AG08396 (cell line): ENCODE measurements around the gene BACH1.
A peak's percentile ranks its signal among the peaks of the same experiment; 100 is the strongest.
"Not testable (repeated sequence)": the region's sequence is repeated elsewhere in the genome, so short reads cannot be mapped to it uniquely, and the experiment has no call there.

Source experiments
- DNase-seq: peaks from one replicate; pipeline ENCODE4 v3.0.0; 2012; ENCODE audit warnings: low spot score, mixed read lengths

BACH1 gene

DNA sequence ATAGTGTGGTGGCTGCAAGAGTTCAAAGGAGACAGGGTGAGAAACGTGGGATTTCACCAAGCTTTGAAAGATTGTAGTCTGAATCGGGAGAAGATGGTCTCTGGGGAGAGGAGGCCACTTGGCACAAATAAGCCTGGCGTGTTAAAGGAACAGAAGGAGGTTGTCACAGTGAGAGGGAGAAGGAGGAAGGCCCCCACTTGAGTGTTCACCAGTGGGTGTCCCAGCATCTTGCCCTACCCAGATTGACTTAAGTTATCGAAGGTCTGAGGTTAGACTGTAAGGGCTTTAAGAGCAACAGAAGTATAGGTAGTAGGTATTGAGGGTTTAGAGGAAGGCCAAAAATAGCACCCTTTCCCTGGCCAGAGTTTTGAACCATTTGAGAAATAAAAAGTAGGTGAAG is 48.0 kb downstream of the BACH1 start:
- DNase-seq, result no peak

DNA sequence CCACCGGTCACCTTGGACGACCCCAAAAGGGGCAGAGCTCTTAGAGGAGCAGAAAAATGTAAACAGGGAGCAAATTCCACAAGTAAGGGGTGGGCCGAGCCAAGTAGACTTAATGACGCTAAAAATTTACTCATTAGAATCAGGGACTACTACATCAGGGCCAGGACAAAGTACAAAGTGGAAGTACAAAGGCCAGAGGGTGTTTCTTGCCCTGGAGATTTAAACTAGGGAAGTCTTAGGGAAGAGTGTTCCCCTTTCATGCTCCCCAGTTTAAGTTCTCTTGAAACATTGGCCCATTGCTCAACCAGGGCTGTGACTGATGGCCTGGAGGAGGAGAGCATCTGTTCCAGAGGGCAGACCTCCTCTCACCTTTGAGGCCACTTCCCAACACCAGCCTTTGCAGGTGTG is 48.6 kb downstream of the BACH1 start:
- DNase-seq, result peak; percentile 18

DNA sequence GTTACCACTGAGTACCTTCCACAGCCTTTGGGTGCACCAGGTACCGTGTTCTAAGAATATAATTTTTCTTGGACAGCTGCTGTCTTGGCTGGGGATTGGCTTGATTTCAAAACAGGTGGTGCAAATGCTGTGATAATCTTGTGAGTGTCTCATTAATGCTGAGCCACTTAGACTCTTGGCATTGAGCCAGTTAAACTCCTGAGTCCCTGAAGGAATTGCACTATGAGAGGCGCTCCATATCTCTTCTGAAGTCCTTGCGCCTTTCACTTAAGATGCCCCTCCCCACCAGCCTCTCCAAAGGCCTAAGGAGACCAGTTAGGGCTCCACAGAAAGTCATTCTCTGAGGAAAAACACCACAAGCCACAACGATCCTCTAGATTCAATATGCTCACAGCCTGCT is 51.0 kb downstream of the BACH1 start:
- DNase-seq, result no peak

DNA sequence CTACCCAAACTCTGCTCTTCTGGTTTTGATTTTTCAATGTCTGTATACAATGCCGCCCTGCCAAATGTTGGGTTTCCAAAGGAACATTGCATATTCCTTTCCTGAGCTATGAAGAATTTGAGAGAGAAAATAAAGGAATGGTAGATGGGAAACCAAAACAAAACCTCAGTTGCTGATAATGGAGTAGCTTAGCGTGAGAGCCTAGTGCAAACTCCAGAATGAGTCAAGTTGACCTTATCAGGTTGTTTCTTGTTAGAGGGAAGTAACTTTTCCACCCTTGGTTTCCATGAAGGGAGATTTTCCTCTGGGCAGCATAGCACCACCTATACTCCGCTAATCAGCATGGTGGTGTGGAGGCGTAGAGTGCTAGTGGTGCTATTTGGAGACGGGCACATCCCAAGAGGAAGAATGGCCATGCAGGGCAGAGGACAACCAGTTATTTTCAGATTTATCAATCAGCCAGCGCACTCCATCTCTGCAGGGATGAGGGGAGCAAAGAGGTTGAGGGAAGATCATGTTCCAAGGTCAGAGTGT is 51.6 kb downstream of the BACH1 start:
- DNase-seq, result no peak

DNA sequence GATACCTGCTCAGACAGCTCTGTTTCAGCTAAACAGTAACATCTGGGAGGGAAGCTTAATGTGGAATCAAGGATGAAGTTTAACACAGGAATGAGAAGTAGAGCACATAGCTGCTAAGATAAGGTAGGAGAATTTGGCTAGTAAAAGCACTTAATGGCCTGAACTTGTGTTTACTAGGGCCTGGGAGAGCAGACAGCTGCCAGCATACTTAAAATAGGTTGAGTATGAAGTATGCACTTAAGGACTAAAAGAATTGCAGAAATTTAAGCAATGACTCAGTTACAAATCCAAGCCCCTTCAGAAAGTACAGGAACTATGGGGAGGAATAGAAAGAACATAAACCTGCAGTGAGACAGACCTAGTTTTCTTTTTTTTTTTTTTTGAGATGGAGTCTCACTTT is 53.0 kb downstream of the BACH1 start:
- DNase-seq, result peak; percentile 39

DNA sequence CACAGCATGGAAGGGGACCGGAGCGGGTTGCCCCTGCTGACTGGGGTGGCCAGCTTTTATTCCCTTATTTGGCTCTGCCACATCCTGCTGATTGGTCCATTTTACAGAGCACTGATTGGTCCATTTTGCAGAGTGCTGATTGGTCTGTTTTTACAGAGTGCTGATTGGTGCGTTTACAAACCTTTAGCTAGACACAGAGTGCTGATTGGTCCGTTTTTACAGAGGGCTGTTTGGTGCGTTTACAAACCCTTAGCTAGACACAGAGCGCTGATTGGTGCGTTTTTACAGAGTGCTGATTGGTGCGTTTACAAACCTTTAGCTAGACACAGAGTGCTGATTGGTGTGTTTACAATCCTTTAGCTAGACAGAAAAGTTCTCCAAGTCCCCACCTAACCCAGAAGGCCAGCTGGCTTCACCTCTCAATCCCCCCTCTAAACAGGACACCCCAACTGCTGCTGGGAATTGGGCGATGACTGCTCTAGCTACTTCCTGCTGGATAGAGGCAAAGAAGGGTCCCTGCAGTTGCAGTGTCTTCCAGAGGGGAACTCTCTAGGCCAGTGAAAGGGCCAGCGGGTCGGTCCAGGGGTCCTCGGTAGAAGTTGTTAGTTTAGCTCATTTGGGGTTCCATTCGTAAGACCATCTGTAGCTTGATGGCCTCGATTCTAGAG is 56.5 kb downstream of the BACH1 start:
- DNase-seq, result not testable (repeated sequence)

DNA sequence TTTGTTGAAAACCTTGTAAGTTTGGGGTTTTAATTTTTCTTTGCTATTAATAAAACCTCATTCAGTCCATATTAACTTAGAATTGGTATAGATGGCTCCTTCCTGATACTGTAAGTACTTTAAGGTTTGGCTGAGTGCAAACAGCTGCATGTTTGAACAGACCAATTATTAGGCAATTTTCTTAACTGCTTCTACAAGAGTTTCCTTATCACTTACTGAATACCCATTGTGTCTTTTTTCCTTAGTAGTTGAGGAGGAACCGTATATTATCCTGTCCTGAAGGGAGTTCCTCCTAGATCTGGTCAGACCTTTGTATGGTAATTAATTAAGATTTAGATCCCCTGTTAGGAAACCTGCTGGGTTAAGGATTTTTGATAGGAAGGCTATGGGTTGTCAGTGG is 57.6 kb downstream of the BACH1 start:
- not testable (repeated sequence) for DNase-seq

DNA sequence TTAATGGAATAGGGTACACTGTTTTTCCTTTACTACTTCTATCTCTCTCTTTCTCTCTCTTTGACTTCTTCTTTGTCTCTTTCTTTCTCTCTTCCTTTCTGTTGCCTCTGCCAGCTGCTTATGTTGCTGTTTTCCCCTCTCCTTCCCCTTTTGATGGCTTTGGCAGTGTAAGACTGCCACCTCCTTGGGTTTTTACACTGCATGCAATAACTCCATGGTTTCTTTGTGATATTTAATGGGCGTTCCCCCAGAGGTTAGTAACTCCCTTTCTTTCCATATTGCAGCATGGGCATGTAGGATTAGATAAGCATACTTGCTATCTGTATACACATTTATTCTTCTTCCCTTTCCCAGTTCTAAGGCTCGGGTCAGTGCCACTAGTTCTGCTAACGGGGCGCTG is 58.1 kb downstream of the BACH1 start:
- not testable (repeated sequence) for DNase-seq

DNA sequence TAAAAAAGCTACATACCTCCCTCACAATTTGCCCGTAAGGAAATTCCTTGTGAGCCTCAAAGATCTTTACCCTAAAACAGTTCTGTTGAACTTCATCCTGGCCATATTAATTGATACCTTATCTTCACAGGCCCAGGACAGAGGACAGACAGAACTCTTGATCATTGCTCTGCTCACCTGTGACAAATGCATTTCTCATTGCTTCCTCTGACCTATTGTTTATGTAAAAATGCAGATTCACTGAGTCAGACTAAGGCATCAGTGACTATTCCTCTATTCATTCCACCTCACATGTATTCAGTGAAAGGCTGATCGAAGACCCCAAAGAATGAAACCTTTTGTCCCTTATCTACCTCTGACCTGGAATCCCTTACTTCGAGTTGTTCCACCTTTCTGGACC is 61.0 kb downstream of the BACH1 start:
- DNase-seq, result no peak

DNA sequence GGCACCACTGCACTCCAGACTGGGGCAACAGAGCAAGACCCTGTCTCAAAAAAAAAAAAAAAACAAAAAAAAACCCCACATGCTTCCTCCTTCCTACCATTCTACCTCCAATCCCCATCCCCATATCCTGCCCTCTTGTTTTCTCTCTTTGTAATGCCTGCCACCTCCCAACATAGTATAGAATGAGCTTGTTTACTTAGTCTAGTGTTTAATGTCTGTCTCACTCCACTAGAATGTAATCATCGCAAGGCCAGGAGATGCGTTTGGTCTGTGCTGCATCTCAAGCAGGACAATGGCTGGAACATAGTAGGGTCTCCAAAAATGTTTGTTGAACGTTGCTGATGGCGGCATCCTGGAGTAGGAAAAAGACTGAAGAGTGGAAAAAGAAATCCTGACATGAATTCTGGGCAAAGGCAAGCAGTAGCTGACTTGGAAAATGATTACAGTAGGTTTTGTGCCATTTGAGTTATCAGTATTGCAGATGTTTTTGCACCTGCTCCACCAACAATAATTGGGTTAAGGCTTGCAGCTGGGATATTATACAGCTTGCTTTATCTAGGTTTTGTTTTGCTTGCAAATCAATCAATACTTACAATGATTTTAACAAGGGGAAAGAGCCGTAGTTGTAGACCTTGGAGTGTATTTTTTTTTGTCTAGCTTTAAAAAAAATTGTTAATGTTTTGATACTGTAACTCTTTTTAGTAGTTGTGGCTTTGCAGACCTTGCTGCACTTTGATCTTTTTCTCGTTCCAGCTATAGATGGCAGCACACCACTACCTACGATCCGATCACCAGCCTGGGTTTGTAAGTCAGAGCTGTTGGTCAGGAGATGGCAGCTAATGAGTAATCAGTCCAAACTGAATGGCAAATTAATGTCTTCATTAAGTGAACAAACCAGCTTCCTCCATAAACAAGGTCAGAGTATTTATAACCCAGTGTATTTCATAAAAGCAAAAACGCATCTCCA is 62.4 kb downstream of the BACH1 start:
- no peak for DNase-seq

DNA sequence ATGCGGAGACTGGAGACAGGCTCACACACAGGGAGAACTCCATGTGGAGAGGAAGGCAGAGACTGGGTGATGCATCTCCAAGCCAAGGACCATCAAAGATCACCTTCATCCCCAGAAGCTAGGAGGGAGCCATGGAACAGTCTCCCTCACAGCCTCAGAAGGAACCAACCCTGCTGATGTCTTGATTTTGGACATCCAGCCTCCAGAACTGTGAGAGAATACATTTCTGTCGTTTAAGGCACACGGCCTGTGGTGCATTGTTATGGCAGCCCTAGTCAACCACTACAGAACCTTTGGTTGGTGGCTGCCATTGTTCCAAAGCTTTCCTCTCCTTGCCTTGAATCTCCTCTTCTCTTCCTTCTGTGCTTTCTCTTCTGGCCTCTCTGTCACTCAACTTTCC is 64.0 kb downstream of the BACH1 start:
- DNase-seq, result no peak

DNA sequence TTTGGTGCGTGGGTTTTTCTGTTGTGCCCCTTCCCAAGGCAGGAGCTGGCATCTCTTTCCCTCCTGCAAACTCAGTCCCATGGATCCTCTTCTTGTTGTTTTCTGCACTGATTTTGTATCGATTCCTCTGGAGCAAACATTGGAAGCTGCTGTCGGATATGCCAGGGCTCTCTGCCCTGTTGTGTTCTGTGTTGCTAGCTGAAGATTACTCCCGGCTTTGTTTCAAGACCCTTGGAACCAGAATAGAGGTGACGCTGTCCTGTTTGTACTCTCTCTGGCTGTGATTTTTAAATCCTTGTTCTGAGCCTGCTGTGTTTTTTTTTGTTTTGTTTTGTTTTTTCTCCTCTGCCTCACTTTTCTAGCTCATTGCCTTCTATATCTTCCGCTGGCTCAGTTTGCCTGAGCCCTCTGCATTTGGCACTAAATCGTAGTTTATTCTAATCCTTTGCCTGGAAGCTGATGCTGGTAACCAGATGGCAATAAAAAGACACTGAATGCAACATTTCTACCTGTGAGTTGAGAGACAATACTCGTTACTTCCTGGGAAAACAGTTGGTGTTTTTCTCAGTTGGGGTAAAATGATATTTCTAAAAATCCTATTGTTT is 67.0 kb downstream of the BACH1 start:
- no peak for DNase-seq

DNA sequence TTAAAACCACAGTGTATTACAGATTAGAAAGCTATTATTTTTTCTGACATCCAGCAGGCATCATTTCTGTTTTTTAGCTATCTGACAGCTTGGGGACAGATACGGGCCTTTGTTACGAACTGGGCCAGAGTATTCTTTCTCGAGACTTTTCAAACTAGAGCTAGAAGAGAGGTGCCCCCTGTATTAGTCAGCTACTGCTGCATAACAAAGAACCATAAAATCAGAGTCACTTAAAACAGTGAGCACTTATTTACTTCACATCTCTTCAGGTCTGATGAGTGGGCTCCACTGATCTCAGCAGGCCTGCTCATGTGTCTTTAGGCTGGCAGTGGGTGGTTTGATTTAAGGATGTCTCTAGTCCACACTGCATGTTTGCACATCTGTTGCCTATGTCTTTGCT is 67.8 kb downstream of the BACH1 start:
- DNase-seq, result no peak

DNA sequence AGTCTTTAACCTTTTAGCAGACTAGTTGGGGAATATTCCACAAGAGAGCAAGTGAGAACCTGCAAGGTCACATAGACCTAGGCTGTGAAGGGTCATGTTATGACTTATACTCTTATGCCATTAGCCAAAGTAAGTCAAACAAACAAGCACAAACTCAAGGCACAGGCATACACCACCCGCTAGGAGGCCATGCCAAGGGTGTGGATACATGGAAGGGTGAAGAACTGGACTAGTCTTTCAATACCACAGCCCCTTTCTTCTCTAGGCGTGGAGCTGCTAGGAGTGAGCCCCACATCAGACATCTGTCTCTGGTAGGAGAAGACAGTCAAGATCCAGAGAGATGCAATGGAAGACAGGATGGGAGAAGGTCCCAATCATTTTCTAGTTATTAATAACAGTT is 68.6 kb downstream of the BACH1 start:
- no peak for DNase-seq

DNA sequence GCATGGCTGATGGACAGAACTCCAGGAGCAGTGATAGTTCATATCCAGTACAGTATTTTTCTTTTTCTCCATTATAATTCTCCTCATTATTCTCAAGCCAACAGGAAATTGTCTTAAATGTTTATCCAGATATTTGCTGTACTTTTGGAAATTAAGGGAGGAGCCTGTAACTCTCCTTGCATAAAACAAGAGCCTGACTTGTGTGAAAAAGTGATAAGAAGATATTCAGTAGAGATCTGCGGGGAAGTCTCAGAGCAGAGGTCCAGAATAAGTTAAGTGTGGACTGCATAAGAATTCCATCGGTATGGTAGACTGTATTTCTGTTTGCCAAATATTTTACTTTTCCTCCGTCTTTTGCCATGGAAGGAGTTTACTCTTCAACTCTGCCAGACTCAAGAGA is 70.2 kb downstream of the BACH1 start:
- no peak for DNase-seq

DNA sequence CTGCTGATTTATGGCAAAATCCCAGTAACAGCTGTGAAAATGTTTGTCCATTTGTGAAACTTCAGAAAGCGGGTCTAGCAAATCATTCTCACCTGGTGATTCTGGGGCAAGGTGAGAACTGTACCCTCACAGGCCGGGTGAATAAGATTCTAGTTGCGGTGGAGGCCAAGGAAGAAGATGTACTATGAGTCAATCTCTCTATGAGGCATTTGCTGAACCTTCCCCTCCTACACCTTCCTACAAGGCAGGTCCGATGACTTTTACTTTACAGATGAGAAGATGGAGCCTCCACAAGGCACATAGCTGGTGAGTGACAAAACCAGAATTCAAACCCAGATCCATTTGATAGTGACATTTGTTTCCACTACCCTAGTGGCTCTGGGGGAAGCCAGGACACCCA is 72.7 kb downstream of the BACH1 start:
- no peak for DNase-seq

DNA sequence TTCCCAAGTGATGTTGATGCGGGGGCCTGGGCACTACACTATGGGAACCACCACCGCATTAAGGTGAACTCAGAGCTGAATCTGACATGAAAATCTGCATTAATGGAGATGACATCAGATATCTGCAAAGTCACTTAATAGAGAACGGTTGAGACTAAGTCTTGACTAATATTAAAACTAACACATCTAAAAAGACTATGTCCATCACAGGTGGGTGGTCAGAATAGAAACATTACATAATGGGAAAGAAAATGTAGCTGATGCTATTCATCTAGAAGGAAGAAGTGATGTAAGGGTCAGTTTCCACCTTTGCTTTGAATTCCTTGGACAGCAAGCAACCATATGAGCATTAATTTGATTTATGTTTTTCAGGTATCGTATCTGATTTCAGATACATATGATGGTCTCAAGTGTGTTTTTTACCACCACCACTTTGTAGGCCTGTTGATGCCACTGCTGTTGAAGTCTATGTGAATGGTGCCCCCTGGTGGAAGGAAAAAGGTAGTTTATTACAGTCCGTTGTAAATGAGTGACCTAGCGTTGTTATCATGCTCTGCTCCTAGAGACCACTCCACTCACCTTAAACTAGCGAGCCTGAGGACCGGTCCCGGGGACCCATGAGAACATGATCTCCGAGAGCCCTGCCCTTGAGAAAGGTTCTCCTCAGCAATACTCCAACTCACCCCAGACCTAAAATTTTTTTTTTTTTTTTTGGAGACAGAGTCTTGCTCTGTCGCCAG is 73.5 kb downstream of the BACH1 start:
- DNase-seq, result peak; percentile 66

DNA sequence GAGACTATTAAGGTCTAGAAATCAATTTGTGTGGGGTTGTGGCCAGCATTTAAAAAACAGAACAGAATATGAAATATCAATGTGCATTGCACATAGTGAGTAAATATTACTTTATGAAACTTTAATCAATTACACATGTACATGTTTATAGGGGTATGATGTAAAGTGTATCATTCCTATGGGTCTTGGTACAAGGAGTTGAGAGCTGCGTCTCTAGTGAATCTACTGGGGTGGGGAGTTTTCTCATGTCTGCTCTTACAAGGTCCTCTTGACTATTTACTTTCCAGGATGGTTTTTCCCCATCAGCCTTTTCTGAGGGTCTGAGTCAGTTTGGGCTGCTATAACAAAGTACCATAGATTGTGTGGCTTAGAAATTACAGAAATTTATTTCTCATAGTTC is 75.8 kb downstream of the BACH1 start:
- no peak for DNase-seq

DNA sequence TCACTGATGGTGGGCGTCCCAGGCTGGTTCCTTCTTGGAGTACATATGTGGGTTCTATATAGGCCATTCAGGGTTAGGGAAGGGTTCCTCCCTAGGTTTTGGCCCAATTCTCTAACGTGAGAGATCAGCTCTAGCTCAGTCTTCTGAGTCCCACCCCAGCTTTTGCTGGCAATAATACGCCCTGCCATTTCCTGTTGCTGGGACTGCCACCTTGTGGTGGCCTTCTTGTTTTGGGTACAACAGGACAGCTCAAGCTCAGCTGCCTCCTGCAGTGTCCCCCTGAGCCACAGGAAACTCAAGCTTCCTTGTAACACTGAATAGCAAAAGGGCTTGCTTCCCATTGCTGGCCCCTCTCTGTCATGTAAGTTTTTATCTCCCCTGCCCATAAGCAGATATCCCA is 77.8 kb downstream of the BACH1 start:
- peak; percentile 15 for DNase-seq

DNA sequence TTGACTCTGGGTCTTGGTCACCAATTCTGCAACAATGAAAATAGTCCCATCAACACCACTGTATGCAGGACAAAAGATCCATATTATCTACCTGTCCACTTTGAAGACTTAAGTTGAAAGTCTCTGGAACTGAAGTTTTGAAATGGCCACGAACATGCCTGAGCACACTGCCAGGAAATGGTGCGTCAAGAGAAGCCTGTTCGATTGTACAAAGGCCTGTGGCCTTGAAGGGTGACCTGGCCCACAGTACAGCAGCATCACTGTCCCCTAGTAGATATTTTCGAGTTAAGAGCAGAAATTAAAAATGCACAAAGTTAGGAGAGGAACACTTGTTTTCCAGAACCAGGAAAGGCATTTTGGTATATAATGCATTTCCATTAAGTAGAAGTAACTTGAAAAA is 78.5 kb downstream of the BACH1 start:
- no peak for DNase-seq

DNA sequence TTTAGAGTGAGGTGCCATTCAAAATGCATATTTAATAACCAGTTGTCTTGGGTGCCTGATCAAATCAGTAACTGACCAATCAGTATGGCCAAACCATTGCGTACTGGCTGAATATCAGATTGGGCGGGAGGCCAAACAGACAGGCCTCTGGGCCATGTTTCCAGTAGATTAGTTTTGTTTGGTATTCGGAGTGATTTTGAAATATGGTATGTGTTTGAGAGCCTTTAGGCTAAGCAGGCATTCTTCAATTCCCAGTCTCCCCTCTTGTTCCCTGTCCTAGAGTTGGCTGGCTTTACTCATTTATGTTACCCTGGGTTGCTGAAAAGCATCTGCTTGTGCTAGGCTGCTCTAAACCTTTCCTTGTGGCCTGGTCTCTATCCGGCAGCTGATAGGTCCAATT is 80.1 kb downstream of the BACH1 start:
- DNase-seq, result peak; percentile 14

DNA sequence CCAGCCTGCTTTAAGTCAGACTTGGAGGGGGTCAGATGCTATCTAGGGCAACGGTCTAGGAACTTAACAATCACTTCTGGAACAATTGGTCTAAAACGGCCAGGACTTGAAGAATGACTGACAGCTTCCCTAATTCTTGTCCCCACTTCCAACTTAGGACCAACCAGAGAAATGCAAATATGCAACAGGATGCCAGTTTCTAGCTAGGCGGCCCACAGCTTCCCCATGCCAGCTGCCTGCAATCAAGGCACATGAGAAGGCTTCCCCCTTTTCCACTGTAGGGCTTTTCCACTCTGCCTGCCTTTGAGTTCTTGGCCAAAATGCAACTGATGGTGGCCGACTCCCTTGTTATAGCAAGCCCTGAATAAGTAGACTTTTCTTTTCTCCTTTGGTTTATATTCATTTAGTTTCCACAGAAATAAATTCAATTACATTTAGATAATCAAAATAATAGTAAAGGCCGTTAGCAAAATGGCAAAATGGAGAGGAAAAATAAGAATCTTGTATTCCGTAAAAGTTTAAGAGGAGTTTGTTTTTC is 80.9 kb downstream of the BACH1 start:
- DNase-seq, result no peak
